ENCODE results near the gene TOP2B.

Gene TOP2B

DNA sequence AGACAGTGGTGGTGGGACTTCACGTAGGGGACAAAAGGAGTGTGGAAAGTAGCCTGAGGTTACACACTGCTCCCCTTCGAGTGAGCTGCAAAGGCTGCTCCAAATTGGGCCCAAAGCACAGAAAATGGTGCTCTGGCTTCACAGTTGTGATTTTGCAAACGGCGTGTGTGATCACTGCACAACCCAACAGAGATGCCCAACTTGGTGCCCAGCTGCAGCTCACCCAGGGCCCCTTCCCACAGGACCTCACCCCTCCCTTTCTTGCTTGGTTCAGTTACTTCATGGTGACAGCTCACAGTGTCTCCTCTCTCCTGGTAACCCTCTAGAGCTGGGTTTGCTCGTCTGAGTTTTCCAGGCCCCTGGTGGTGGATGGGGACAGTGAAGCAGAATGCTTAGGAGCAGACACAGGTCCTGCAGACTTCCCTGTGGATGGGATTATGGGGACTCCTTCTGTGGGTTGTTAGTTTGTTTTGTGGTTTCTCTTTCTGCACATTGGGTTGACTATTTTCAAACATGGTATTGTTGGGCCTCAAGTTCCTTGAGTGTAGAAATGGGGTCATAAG lies 98.3 kb downstream of the TOP2B start:
- CTCF ChIA-PET, result interaction anchor here (0.7 kb wide), 1 partner anchor 27 kb away, joined by 3 read pairs; no protein-coding TSS in a partner anchor
- no peak overlapping the region for H3K27ac ChIP-seq (ENCODE audit: extremely low read depth, low read depth, low read length)
- no peaks in the 10 kb centered on the region for H3K4me1 ChIP-seq (ENCODE audit: control insufficient read depth, insufficient read depth, low read length)
- POLR2A ChIA-PET, result no interaction called here
- no peaks in the 10 kb centered on the region for H3K36me3 ChIP-seq (ENCODE audit: control insufficient read depth in 2 of 2, insufficient read depth in 1 of 2, low read length in 2 of 2)
- TF ChIP-seq, protein P1, sequence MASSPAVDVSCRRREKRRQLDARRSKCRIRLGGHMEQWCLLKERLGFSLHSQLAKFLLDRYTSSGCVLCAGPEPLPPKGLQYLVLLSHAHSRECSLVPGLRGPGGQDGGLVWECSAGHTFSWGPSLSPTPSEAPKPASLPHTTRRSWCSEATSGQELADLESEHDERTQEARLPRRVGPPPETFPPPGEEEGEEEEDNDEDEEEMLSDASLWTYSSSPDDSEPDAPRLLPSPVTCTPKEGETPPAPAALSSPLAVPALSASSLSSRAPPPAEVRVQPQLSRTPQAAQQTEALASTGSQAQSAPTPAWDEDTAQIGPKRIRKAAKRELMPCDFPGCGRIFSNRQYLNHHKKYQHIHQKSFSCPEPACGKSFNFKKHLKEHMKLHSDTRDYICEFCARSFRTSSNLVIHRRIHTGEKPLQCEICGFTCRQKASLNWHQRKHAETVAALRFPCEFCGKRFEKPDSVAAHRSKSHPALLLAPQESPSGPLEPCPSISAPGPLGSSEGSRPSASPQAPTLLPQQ (tag by site-specific recombination; IDR thresholded peaks at IDR 0.05), result no peak
- TF ChIP-seq ZNF571 (tag by site-specific recombination; IDR thresholded peaks at IDR 0.05) (no peak), ZNF16 (tag by site-specific recombination; IDR thresholded peaks at IDR 0.05; ENCODE audit: low read depth) (no peak), ZNF624 (tag by site-specific recombination; IDR thresholded peaks at IDR 0.05) (no peak), ZNF174 (tag by site-specific recombination; IDR thresholded peaks at IDR 0.05) (no peak), ZNF600 (tag by site-specific recombination; IDR thresholded peaks at IDR 0.05) (no peak), ZNF404 (tag by site-specific recombination; IDR thresholded peaks at IDR 0.05) (no peak), ZNF561 (tag by site-specific recombination; IDR thresholded peaks at IDR 0.05; ENCODE audit: borderline replicate concordance) (no peak), ZNF214 (tag by site-specific recombination; IDR thresholded peaks at IDR 0.05; ENCODE audit: borderline replicate concordance) (no peak)
- TF ChIP-seq, protein P2, sequence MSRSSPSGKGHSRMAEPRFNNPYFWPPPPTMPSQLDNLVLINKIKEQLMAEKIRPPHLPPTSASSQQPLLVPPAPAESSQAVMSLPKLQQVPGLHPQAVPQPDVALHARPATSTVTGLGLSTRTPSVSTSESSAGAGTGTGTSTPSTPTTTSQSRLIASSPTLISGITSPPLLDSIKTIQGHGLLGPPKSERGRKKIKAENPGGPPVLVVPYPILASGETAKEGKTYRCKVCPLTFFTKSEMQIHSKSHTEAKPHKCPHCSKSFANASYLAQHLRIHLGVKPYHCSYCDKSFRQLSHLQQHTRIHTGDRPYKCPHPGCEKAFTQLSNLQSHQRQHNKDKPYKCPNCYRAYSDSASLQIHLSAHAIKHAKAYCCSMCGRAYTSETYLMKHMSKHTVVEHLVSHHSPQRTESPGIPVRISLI (tag by site-specific recombination; IDR thresholded peaks at IDR 0.05), result no peak
- TF ChIP-seq, protein P3, sequence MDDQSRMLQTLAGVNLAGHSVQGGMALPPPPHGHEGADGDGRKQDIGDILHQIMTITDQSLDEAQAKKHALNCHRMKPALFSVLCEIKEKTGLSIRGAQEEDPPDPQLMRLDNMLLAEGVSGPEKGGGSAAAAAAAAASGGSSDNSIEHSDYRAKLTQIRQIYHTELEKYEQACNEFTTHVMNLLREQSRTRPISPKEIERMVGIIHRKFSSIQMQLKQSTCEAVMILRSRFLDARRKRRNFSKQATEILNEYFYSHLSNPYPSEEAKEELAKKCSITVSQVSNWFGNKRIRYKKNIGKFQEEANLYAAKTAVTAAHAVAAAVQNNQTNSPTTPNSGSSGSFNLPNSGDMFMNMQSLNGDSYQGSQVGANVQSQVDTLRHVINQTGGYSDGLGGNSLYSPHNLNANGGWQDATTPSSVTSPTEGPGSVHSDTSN (CRISPR knock-in tag; IDR thresholded peaks at IDR 0.05), result no peak
- TF ChIP-seq, protein P4, sequence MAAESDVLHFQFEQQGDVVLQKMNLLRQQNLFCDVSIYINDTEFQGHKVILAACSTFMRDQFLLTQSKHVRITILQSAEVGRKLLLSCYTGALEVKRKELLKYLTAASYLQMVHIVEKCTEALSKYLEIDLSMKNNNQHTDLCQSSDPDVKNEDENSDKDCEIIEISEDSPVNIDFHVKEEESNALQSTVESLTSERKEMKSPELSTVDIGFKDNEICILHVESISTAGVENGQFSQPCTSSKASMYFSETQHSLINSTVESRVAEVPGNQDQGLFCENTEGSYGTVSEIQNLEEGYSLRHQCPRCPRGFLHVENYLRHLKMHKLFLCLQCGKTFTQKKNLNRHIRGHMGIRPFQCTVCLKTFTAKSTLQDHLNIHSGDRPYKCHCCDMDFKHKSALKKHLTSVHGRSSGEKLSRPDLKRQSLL (tag by site-specific recombination; IDR thresholded peaks at IDR 0.05), result no peak
- TF ChIP-seq, protein P5, sequence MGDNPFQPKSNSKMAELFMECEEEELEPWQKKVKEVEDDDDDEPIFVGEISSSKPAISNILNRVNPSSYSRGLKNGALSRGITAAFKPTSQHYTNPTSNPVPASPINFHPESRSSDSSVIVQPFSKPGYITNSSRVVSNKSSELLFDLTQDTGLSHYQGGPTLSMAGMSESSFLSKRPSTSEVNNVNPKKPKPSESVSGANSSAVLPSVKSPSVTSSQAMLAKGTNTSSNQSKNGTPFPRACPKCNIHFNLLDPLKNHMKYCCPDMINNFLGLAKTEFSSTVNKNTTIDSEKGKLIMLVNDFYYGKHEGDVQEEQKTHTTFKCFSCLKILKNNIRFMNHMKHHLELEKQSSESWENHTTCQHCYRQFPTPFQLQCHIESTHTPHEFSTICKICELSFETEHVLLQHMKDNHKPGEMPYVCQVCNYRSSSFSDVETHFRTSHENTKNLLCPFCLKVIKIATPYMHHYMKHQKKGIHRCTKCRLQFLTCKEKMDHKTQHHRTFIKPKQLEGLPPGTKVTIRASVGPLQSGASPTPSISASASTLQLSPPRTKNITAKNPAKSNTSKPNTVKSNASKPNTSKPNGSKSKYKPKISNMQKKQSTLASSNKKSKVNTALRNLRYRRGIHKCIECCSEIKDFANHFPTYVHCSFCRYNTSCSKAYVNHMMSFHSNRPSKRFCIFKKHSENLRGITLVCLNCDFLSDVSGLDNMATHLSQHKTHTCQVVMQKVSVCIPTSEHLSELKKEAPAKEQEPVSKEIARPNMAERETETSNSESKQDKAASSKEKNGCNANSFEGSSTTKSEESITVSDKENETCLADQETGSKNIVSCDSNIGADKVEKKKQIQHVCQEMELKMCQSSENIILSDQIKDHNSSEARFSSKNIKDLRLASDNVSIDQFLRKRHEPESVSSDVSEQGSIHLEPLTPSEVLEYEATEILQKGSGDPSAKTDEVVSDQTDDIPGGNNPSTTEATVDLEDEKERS (tag by site-specific recombination; IDR thresholded peaks at IDR 0.05), result no peak
- TF ChIP-seq, protein P6, sequence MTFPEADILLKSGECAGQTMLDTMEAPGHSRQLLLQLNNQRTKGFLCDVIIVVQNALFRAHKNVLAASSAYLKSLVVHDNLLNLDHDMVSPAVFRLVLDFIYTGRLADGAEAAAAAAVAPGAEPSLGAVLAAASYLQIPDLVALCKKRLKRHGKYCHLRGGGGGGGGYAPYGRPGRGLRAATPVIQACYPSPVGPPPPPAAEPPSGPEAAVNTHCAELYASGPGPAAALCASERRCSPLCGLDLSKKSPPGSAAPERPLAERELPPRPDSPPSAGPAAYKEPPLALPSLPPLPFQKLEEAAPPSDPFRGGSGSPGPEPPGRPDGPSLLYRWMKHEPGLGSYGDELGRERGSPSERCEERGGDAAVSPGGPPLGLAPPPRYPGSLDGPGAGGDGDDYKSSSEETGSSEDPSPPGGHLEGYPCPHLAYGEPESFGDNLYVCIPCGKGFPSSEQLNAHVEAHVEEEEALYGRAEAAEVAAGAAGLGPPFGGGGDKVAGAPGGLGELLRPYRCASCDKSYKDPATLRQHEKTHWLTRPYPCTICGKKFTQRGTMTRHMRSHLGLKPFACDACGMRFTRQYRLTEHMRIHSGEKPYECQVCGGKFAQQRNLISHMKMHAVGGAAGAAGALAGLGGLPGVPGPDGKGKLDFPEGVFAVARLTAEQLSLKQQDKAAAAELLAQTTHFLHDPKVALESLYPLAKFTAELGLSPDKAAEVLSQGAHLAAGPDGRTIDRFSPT (tag by site-specific recombination; IDR thresholded peaks at IDR 0.05), result no peak
- no peaks in the 10 kb centered on the region for H3K9me3 ChIP-seq (ENCODE audit: control insufficient read depth, insufficient read depth, low read depth, low read length)
- H3K4me3 ChIP-seq (ENCODE audit: low read depth, low read length), result no peak overlapping the region

Measured in HEK293 (cell line).